HG03196 (cell line): ENCODE results near the gene GIPC1.

ENCODE experiments used
- ATAC-seq: cut with Tn5 transposase; IDR thresholded peaks from one replicate; pipeline ENCODE4 v1.9.1; 2021; ENCODE audit not compliant: unreplicated experiment

GIPC1 gene

DNA sequence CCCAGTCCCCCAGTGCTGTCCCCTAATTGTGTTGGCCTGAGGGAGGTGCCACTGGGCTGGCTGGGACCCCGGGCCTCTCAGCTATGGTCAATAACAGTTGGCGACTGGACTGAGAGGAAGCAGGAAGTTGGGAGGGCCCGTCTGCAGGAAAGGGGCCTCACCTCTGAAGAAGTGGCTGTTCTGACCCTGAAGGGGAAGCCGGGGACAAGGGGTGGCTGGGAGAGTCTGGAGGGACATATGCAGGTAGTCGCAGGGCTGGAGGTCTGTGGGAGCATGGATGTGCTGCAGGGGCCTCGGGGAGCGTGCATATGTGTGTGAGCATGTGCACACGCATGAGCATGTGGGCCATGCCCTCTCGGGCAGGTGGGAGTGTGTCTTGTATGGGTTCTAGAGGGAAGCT, 56.9 kb downstream of the GIPC1 start:
- ATAC-seq = no peak

DNA sequence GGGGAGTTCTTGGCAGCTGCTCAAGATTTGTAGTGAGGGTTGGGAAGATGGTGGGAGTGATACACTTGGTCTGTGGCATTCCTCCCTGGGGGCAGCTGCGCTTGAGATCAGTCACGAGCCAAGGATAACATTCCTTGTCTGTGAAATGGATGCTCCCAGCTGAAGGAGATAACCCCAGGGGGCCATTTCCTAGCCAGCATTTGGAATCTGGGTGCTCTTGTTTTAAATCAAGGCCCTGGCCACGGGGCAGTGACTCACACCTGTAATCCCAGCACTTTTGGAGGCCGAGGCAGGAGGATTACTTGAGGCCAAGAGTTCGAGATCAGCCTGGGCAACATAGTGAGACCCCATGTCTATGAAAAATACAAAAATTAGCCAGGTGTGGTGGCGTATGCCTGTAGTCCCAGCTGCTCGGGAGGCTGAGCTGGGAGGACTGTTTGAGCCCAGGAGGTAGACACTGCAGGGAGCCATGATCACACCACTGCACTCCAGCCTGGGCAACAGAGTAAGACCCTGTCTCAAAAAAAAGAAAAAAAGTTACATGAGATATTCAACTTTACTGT, 58.3 kb downstream of the GIPC1 start:
- no peak for ATAC-seq

DNA sequence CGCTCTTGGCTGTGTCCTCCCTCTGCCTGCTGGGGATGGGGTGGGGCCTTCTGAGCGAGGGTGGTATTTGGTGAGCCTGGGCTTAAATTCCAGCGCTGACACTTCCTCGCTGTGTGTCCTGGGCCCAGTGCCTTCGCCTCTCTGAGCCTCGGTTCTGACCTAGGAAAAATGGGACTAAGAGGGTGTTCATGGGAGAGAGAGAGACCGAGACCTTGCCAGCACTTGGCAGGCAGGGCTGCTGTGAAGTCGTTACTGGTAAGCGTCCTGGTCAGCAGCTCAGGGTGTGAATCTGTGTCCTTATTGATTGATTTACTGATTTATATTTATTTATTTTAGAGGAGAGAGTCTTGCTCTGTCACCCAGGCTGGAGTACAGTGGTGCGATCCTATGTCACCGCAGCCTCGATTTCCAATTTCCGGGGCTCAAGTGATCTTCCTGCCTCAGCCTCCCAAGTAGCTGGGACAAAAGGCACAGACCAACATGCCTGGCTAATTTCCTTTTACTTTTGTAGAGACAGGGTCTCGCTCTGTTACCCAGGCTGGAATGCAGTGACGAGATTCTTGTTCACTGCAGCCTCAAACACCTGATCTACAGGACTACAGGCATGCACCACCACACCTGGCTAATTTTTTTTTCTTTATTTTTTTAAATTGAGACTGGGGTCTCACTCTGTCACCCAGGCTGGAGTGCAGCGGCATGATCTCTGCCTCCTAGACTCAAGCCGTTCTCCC, 60.4 kb downstream of the GIPC1 start:
- no peak for ATAC-seq

DNA sequence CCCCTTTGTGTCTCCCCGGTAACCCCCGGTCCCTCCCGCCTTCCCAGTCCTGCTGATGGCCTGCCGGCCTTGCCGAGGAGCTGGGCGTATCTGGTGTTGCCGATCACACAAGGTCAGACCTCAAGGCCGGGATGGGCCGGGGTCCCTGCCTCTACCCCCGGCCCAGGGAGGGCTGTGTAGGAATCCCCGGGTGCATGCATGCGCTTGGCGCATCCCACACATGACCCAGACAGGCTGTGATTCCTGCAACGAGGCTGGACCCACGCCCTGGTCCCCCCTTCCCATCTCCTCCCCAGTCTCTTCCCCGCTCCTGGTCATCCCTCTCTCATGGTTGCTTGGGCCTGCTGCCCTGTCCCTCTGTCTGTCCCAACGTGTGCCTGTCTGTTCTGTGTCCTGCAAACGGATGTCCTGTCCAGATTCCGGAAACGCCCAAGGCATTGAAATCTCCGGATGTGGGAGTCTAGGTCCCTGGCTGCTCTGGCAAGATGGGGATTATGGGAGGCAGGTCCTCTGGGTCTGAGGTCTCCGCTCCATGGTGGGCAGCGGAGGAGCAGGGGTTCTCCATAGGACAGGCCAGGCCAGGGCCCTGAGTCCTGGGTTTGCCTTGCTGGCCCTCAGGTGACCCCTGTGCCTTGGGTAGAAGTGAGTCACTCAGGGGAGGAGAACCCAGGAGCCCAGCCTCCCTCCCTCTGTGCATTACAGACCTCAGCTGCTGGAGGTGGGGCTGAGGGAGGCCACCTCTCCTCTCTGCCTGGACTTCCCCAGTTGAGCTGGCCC, 61.2 kb downstream of the GIPC1 start:
- no peak for ATAC-seq

DNA sequence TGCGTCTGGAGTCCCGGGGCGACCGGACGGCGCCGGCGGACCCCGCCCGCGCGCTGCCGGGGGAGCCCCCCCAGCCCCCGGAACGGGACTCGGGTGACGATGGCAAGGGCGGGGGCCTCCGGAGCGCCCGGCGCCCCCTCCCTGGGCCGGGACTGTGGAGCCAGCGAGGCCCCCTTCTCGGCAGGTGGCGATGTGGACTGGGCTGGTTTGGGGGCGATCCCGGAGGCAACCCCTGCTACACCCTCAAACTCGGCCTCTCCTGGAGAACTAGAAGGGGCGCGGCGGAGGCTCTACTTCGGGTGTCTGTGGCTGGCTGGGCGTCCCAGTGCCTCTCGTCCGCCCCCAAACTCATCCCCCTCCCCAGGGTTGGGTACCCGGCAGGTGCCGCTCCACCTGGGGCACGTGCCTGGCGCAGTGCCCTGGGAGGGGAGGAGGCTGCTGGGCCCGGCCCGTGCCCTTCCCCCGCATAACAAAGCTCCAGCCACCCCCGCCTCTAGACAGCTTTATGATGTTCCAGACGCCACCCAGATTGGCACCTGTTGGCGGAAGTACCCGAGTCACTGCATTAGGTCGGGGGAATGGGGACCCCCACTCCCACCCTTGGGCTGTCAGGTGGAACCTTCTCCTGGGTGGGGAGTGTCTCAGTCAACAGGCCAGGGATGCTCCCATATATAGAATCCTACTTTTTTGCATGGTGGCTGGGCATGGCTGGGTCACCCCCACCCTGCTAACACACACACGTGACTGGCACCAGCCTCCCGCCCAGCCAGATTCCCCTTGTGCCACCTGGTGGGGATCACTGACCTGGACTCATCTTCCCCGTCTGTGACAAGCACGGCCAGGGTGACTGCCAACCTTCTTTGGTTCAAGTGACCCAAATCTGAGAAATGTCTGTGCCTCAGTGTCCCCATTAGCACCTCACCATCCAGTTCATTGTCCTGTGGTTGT, 62.1 kb downstream of the GIPC1 start:
- ATAC-seq = no peak

DNA sequence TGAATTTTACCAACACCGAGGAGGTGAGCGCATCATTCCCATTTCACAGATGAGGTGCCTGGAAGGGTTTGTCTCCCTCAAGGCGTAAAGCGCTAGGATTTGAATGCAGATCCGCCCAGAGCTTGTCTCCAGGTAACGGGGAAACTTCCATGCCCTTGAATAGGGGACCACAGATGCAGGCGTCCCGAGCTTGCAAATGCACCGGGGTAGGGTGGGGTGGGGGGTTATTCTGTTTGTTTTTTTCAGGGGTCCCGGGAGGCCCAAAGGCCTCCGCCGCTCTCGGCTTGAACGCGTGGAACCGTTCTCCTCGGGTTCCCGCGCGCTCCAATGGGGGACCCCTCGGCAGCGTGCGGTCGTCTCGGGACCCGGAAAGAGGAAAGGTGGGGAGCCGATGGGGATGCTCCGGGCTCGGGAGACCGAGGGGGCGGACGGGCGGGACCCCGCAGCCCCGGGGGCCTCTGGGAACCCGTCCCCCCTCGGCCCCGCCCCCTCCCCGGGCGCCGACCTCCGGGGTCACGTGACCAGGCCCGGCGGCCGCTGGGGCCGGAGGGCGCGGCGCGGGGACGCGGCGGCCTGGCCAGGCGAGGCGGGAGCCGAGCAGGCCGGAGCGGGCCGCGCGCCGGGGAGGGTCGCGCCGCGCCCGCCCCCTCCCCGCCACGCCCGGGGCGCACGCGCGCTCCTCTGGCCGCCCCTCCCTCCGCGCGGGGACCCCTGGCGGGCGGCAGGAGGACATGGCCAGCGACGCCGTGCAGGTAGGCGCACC, 63.0 kb downstream of the GIPC1 start, which contains the start of gene PKN1:
Gene PKN1 (plus strand): TSS at position 516 of the 763 bp plus-strand sequence. CDS start 216 bp downstream, at position 732.
- ATAC-seq = no peak

DNA sequence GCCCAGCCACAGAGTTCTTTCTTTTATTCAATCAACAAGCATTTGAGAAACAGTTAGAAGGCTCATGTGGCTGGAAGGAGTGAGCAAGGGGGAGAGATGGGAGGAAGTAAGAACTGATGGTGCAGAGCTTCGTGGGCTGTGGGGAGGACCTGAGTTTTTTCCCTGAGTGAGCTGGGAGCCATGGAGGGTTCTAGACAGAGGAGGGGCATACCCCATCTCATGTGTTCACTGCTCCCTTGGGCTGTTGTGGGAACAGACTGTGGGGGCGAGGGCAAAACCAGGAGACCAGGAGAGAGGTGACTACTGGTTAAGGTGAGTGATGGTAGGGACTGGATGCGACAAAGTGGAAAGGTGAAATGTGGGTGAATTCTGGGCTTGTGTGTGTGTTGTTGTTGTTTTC, 65.2 kb downstream of the GIPC1 start:
- no peak for ATAC-seq

DNA sequence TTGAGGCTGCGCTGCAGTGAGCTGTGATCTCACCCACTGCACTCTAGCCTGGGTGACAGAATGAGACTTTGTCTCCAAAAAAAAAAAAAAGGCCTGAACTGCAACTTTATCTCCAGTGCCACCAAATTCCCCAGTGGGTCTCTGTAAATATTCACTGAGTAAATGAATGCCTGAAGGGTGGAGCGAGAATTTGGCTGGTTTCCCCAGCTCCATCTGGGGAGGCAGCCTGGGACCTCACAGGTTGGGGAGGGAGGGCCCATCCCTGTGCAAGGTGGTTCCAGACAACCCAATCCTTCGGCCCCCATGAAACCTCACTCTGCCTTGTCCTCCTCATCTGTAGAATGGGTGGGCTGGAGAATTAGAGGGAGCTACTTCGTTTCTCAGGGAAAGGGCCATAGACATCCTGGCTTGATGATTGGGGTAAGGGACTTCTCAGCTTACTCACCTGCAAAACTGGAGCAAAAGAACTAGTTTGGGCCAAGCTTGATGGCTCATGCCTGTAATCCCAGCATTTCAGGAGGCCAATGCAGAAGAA, 67.0 kb downstream of the GIPC1 start:
- ATAC-seq = no peak
